Muscle layer of colon (tissue), 2 donors: Measurements from ENCODE around the gene RAB11B.

Experiments
- H3K27ac ChIP-seq: one replicate; pipeline ENCODE4 v1.7.0; 2013; ENCODE audit warnings: low read depth, mild to moderate bottlenecking, low read length, moderate library complexity
- H3K27me3 ChIP-seq, 2 donors: one replicate each; pipeline ENCODE4 v1.7.0; 2013; ENCODE audit warnings: low read length in 2 of 2, mild to moderate bottlenecking in 2 of 2; ENCODE audit not compliant: insufficient read depth in 2 of 2, control insufficient read depth in 1 of 2
- H3K36me3 ChIP-seq: one replicate; pipeline ENCODE4 v1.7.0; 2013; ENCODE audit warnings: mild to moderate bottlenecking, low read length; ENCODE audit not compliant: insufficient read depth
- H3K4me1 ChIP-seq: one replicate; pipeline ENCODE4 v1.7.0; 2013; ENCODE audit warnings: mild to moderate bottlenecking, low read length; ENCODE audit not compliant: insufficient read depth
- H3K4me3 ChIP-seq, 2 donors: one replicate each; pipeline ENCODE4 v1.7.0; 2013; ENCODE audit warnings: low read length in 2 of 2, low read depth in 1 of 2, mild to moderate bottlenecking in 1 of 2, moderate library complexity in 1 of 2
- H3K9ac ChIP-seq: one replicate; pipeline ENCODE4 v1.7.0; 2013; ENCODE audit warnings: low read length
- H3K9me3 ChIP-seq: one replicate; pipeline ENCODE4 v1.7.0; 2013; ENCODE audit warnings: mild to moderate bottlenecking, low read length
- donor health status: abdominal sarcoma.
- donor health status: Adenocarcinoma of cecum.

Gene RAB11B

DNA sequence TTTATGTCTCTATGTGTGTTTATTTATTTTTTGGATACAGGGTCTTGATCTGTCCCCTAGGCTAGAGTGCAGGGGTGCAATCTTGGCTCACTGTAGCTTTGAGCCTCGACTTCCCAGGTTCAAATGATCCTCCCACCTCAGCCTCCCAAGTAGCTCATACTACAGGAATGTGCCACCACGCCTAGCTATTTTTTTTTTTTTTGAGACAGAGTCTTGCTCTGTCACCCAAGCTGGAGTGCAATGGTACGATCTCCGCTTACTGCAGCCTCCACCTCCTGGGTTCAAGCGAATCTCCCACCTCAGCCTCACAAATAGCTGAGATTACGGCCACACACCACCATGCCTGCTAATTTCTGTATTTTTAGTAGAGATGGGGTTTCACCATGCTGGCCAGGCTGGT, 31.2 kb upstream of the RAB11B start:
- Histone ChIP-seq H3K27me3 (no peaks in the 10 kb centered on the region), H3K4me1 (peaks cover 16% of the 10 kb centered on the region), H3K36me3 (no peaks in the 10 kb centered on the region), H3K27ac (no peak overlapping the region), H3K4me3 (no peak overlapping the region), H3K9ac (no peak overlapping the region), H3K9me3 (no peaks in the 10 kb centered on the region)

GRCh38 chr19:8360196-8360595, 30.0 kb upstream of the RAB11B start:
- no peak overlapping the region for H3K9ac ChIP-seq

DNA sequence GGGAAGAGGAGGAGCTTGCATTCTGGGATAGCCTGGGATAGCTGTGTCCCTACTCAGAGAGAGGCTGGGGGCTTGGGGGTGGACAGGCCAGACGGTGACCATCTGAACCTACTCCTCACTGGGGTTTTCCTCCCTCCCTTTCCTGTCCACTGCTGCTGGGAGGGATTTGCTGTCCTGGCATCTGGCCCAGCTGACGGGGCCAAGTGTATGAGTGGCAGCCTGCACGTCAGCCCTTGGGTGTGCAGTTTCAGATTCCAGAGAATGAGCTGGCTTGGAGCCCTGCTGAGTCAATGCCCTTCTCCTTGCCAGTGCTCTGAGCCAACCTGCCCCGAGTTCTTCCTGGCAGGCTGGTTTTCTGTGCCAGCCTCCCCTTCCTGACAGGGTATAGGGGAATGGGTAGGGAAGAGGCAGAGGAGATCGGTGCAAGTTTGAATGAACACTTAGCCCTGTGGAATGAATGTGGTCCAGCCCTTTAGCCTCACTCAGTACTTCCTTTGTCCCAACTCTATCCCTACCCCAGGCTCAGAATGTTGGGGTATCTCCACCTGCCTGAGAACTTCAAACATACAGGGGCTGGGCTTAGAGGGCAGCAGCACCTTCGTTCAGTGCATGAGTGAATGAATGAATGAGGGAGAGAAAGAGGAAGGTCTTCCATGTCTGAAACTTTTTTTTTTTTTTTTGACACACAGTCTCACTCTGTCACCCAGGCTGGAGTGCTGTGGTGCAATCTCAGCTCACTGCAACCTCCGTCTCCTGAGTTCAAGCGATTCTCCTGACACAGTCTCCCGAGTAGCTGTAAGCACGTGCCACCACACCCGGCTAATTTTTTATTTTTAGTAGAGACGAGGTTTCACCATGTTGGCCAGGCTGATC, 28.0 kb upstream of the RAB11B start:
- H3K4me3 ChIP-seq: no peak overlapping the region
- H3K9ac ChIP-seq: no peak overlapping the region
- no peaks in the 10 kb centered on the region for H3K9me3 ChIP-seq
- H3K27me3 ChIP-seq: no peaks in the 10 kb centered on the region
- peak overlapping the region; percentile 78 for H3K27ac ChIP-seq
- H3K36me3 ChIP-seq: no peaks in the 10 kb centered on the region
- H3K4me1 ChIP-seq: peaks cover 28% of the 10 kb centered on the region

More at GRCh38 chr19:8360196-8360595, 30.0 kb upstream of the RAB11B start:
- H3K4me3 ChIP-seq: no peak overlapping the region
- H3K27ac ChIP-seq: no peak overlapping the region
- H3K9me3 ChIP-seq: no peaks in the 10 kb centered on the region
- no peaks in the 10 kb centered on the region for H3K27me3 ChIP-seq
- no peaks in the 10 kb centered on the region for H3K36me3 ChIP-seq
- peaks cover 16% of the 10 kb centered on the region for H3K4me1 ChIP-seq

GRCh38 chr19:8363803-8364771, 26.1 kb upstream of the RAB11B start, which contains the start of gene ANGPTL4:
ANGPTL4 (plus strand) TSS chr19:8364155; CDS start chr19:8364322, 167 bp downstream.
- H3K4me1 ChIP-seq: peaks cover 47% of the 10 kb centered on the region

GRCh38 chr19:8366121-8366581, 24.0 kb upstream of the RAB11B start:
- no peaks in the 10 kb centered on the region for H3K27me3 ChIP-seq
- no peak overlapping the region for H3K27ac ChIP-seq
- no peak overlapping the region for H3K4me3 ChIP-seq

More at GRCh38 chr19:8363803-8364771, 26.1 kb upstream of the RAB11B start, which contains the start of gene ANGPTL4:
- Histone ChIP-seq H3K9me3 (no peaks in the 10 kb centered on the region), H3K27ac (peak within 1 kb of the TSS; percentile 86), H3K4me3 (peak within 1 kb of the TSS; percentile 71 to 81), H3K27me3 (no peaks in the 10 kb centered on the region), H3K9ac (peak within 1 kb of the TSS; percentile 49), H3K36me3 (peaks cover 12% of the 10 kb centered on the region)

GRCh38 chr19:8366961-8367326, 23.2 kb upstream of the RAB11B start:
- Histone ChIP-seq H3K9ac (peak overlapping the region; percentile 27), H3K4me1 (peaks cover 44% of the 10 kb centered on the region), H3K36me3 (peaks cover 19% of the 10 kb centered on the region)

More at GRCh38 chr19:8366121-8366581, 24.0 kb upstream of the RAB11B start:
- Histone ChIP-seq H3K36me3 (peaks cover 19% of the 10 kb centered on the region), H3K9me3 (no peaks in the 10 kb centered on the region), H3K9ac (no peak overlapping the region), H3K4me1 (peaks cover 47% of the 10 kb centered on the region)

GRCh38 chr19:8367327-8368001, 22.7 kb upstream of the RAB11B start:
- H3K36me3 ChIP-seq: peaks cover 19% of the 10 kb centered on the region
- no peaks in the 10 kb centered on the region for H3K27me3 ChIP-seq
- peaks cover 40% of the 10 kb centered on the region for H3K4me1 ChIP-seq
- peak overlapping the region; percentile 27 for H3K9ac ChIP-seq
- no peaks in the 10 kb centered on the region for H3K9me3 ChIP-seq
- peak overlapping the region; percentile 92 for H3K27ac ChIP-seq
- peak overlapping the region; percentile 50 to 54 for H3K4me3 ChIP-seq

More at GRCh38 chr19:8366961-8367326, 23.2 kb upstream of the RAB11B start:
- H3K9me3 ChIP-seq: no peaks in the 10 kb centered on the region
- peak overlapping the region; percentile 92 for H3K27ac ChIP-seq
- H3K27me3 ChIP-seq: no peaks in the 10 kb centered on the region
- H3K4me3 ChIP-seq: peak overlapping the region; percentile 50 to 54

GRCh38 chr19:8370176-8371010, 19.8 kb upstream of the RAB11B start:
- H3K4me1 ChIP-seq: peaks cover 31% of the 10 kb centered on the region
- no peak overlapping the region for H3K4me3 ChIP-seq

GRCh38 chr19:8371011-8371804, 19.0 kb upstream of the RAB11B start:
- Histone ChIP-seq H3K9ac (no peak overlapping the region), H3K4me1 (peaks cover 27% of the 10 kb centered on the region), H3K36me3 (peaks cover 27% of the 10 kb centered on the region), H3K9me3 (no peaks in the 10 kb centered on the region), H3K27ac (peak overlapping the region; percentile 44), H3K27me3 (no peaks in the 10 kb centered on the region), H3K4me3 (no peak overlapping the region)

More at GRCh38 chr19:8370176-8371010, 19.8 kb upstream of the RAB11B start:
- Histone ChIP-seq H3K9me3 (no peaks in the 10 kb centered on the region), H3K9ac (no peak overlapping the region), H3K36me3 (peaks cover 27% of the 10 kb centered on the region), H3K27me3 (no peaks in the 10 kb centered on the region), H3K27ac (peak overlapping the region; percentile 44)
